ENCODE data around the gene PTPN2. TPM values are rescaled to one million over a fixed set of nuclear protein-coding genes. Genes with fewer than 3 reads are reported as not detected.

The PTPN2 gene
- total RNA-seq, 1 experiment from 2014 or later: 59.8 TPM

GRCh38 chr18:12922266-12922665 is 38.2 kb upstream of the PTPN2 start:
- no peaks in the 10 kb centered on the region for H3K27me3 ChIP-seq (ENCODE audit: low read length)
- no peak overlapping the region for H2AFZ ChIP-seq (ENCODE audit: low read length)
- no peaks in the 10 kb centered on the region for H3K9me2 ChIP-seq (replicated peaks; ENCODE audit: low read length)
- no peak overlapping the region for H3K27ac ChIP-seq (ENCODE audit: low read length)
- H3K9me3 ChIP-seq (ENCODE audit: low read length): no peaks in the 10 kb centered on the region
- ATAC-seq (no peak), DNase-seq (no peak)
- no TSS peak for BruUV-seq (replicated peaks)
- H3K79me2 ChIP-seq (ENCODE audit: low read length): no peaks in the 10 kb centered on the region
- intact Hi-C loops (cut with micrococcal nuclease): no loop called here
- ChIA-PET POLR2A (ENCODE audit: unreplicated experiment) (no interaction called here), CTCF (no interaction called here)
- no peaks in the 10 kb centered on the region for H3K4me1 ChIP-seq (ENCODE audit: insufficient read depth, low read length)
- no peak overlapping the region for H3K4me2 ChIP-seq (ENCODE audit: low read length)
- H4K20me1 ChIP-seq (ENCODE audit: low read length): no peaks in the 10 kb centered on the region
- H3K9ac ChIP-seq (ENCODE audit: low read length): no peak overlapping the region
- no peak for TF ChIP-seq EZH2phosphoT487 (IDR thresholded peaks at IDR 0.05; ENCODE audit: borderline replicate concordance, low read length)
- no peak for TF ChIP-seq CTCF (conservative IDR thresholded peaks at IDR 0.05; ENCODE audit: low read depth, low read length)
- TF ChIP-seq EZH2 (IDR thresholded peaks at IDR 0.05; ENCODE audit: low read length, unreplicated experiment): no peak
- no peaks in the 10 kb centered on the region for H3F3A ChIP-seq (ENCODE audit: low read length, unreplicated experiment)
- no peaks in the 10 kb centered on the region for H3K36me3 ChIP-seq (ENCODE audit: low read depth, low read length)
- H3K4me3 ChIP-seq (ENCODE audit: low read length): no peak overlapping the region

GRCh38 chr18:12921178-12921577 is 37.1 kb upstream of the PTPN2 start:
- no peak for TF ChIP-seq CTCF (conservative IDR thresholded peaks at IDR 0.05; ENCODE audit: low read depth, low read length)
- no peak for TF ChIP-seq EZH2 (IDR thresholded peaks at IDR 0.05; ENCODE audit: low read length, unreplicated experiment)
- TF ChIP-seq EZH2phosphoT487 (IDR thresholded peaks at IDR 0.05; ENCODE audit: borderline replicate concordance, low read length): no peak
- H3K9me3 ChIP-seq (ENCODE audit: low read length): no peaks in the 10 kb centered on the region
- no peaks in the 10 kb centered on the region for H3K4me1 ChIP-seq (ENCODE audit: insufficient read depth, low read length)
- H3F3A ChIP-seq (ENCODE audit: low read length, unreplicated experiment): no peaks in the 10 kb centered on the region
- POLR2A ChIA-PET (ENCODE audit: unreplicated experiment): no interaction called here
- BruUV-seq (replicated peaks): no TSS peak
- no peaks in the 10 kb centered on the region for H3K9me2 ChIP-seq (replicated peaks; ENCODE audit: low read length)
- no peak overlapping the region for H3K27ac ChIP-seq (ENCODE audit: low read length)
- ATAC-seq (no peak), DNase-seq (no peak)
- no peaks in the 10 kb centered on the region for H3K79me2 ChIP-seq (ENCODE audit: low read length)
- CTCF ChIA-PET: interaction anchor here (1.1 kb wide), 1 partner anchor 177 kb away, joined by 5 read pairs; no protein-coding TSS in a partner anchor
- no peak overlapping the region for H2AFZ ChIP-seq (ENCODE audit: low read length)
- no peaks in the 10 kb centered on the region for H3K36me3 ChIP-seq (ENCODE audit: low read depth, low read length)
- no peaks in the 10 kb centered on the region for H3K27me3 ChIP-seq (ENCODE audit: low read length)
- H3K4me2 ChIP-seq (ENCODE audit: low read length): no peak overlapping the region
- intact Hi-C loops (cut with micrococcal nuclease): no loop called here
- H3K9ac ChIP-seq (ENCODE audit: low read length): no peak overlapping the region
- no peak overlapping the region for H3K4me3 ChIP-seq (ENCODE audit: low read length)
- no peaks in the 10 kb centered on the region for H4K20me1 ChIP-seq (ENCODE audit: low read length)

- no peaks in the 10 kb centered on the region for H3K9me2 ChIP-seq (replicated peaks; ENCODE audit: low read length)
- no TSS peak for BruUV-seq (replicated peaks)
- DNase-seq: no peak
- H3K27ac ChIP-seq (ENCODE audit: low read length): no peak overlapping the region
- H3K9me3 ChIP-seq (ENCODE audit: low read length): no peaks in the 10 kb centered on the region
- ChIA-PET CTCF (no interaction called here), POLR2A (ENCODE audit: unreplicated experiment) (no interaction called here)
- TF ChIP-seq CTCF (conservative IDR thresholded peaks at IDR 0.05; ENCODE audit: low read depth, low read length) (no peak), EZH2phosphoT487 (IDR thresholded peaks at IDR 0.05; ENCODE audit: borderline replicate concordance, low read length) (no peak), EZH2 (IDR thresholded peaks at IDR 0.05; ENCODE audit: low read length, unreplicated experiment) (no peak)
- no peak overlapping the region for H3K4me2 ChIP-seq (ENCODE audit: low read length)
- ATAC-seq: no peak
- H2AFZ ChIP-seq (ENCODE audit: low read length): no peak overlapping the region
- H3K79me2 ChIP-seq (ENCODE audit: low read length): no peaks in the 10 kb centered on the region
- intact Hi-C loops (cut with micrococcal nuclease): no loop called here
- H3K4me1 ChIP-seq (ENCODE audit: insufficient read depth, low read length): no peaks in the 10 kb centered on the region
- H4K20me1 ChIP-seq (ENCODE audit: low read length): no peaks in the 10 kb centered on the region
- H3K36me3 ChIP-seq (ENCODE audit: low read depth, low read length): no peaks in the 10 kb centered on the region
- H3K9ac ChIP-seq (ENCODE audit: low read length): no peak overlapping the region
- H3K4me3 ChIP-seq (ENCODE audit: low read length): no peak overlapping the region
- no peaks in the 10 kb centered on the region for H3F3A ChIP-seq (ENCODE audit: low read length, unreplicated experiment)
- H3K27me3 ChIP-seq (ENCODE audit: low read length): peaks cover 14% of the 10 kb centered on the region; the same call in 1 of the 2 replicates
These were observed 28.1 kb upstream of the PTPN2 start for GRCh38 chr18:12911929-12912703.
